A673 (cell line): ENCODE results near the gene RAB18.

Experiments used
- CTCF ChIP-seq: fragments of 300-800, 200-600 bp; sonication (generic); conservative IDR thresholded peaks from 2 replicates; pipeline ENCODE4 v1.5.1; 2017; ENCODE audit warnings: low read depth, mild to moderate bottlenecking, antibody characterized with exemption, low read length, moderate library complexity, mixed read lengths
- EZH2 ChIP-seq: fragments of 200-600 bp; sonication (generic); IDR thresholded peaks from 2 replicates; pipeline ENCODE4 v1.6.1; 2017; ENCODE audit warnings: borderline replicate concordance, low read depth, mild to moderate bottlenecking, mixed read lengths, antibody characterized with exemption, low read length; ENCODE audit not compliant: poor library complexity, severe bottlenecking

- TF ChIP-seq CTCF = no peak
- no peak for TF ChIP-seq EZH2
Observed at GRCh38 chr10:27584302-27584701, 80.2 kb downstream of the RAB18 start.
